HK-2 (cell line): ENCODE data around the gene C1QTNF1.
A peak's percentile ranks its signal among the peaks of the same experiment; 100 is the strongest.

Experiments
- DNase-seq: peaks from one replicate; pipeline ENCODE4 v3.0.0-alpha.2; 2018; ENCODE audit not compliant: unreplicated experiment

Gene C1QTNF1, protein sequence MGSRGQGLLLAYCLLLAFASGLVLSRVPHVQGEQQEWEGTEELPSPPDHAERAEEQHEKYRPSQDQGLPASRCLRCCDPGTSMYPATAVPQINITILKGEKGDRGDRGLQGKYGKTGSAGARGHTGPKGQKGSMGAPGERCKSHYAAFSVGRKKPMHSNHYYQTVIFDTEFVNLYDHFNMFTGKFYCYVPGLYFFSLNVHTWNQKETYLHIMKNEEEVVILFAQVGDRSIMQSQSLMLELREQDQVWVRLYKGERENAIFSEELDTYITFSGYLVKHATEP

DNA sequence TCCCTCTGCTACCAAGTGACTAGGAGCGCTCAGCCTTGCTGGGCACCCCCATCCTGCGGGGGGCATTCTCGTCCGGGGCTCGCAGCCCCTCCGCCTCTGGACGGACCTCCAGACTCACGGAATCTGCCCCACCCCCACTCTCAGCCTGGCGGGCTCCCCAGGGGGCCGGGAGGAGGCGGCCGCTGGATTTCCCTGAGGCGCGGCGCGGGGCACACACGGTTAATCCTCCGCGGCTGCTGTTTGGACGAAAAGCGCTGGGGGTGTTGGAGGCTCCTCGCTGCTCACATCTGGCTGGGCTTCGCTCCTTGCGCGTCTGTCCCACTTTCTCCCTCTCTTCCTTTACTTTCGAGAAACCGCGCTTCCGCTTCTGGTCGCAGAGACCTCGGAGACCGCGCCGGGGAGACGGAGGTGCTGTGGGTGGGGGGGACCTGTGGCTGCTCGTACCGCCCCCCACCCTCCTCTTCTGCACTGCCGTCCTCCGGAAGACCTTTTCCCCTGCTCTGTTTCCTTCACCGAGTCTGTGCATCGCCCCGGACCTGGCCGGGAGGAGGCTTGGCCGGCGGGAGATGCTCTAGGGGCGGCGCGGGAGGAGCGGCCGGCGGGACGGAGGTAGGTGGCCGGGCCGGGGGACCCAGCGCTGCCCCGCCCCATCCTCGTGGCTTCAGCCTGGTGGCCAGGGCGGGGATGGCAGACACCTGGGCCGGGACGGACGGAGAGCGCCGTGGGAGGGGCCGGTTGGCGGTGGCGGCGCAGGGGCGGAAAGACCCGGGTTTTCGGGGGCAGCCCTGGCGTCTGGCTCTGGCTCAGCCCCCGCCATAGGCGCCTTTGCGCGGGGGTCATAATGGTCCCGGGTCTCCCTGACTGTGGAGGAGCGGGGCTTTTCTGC lies at the start of gene C1QTNF1:
TSS of gene C1QTNF1 (plus strand) at position 284 of the 886 bp plus-strand sequence. CDS start 19,800 bp downstream, outside the sequence.
- no peak for DNase-seq

DNA sequence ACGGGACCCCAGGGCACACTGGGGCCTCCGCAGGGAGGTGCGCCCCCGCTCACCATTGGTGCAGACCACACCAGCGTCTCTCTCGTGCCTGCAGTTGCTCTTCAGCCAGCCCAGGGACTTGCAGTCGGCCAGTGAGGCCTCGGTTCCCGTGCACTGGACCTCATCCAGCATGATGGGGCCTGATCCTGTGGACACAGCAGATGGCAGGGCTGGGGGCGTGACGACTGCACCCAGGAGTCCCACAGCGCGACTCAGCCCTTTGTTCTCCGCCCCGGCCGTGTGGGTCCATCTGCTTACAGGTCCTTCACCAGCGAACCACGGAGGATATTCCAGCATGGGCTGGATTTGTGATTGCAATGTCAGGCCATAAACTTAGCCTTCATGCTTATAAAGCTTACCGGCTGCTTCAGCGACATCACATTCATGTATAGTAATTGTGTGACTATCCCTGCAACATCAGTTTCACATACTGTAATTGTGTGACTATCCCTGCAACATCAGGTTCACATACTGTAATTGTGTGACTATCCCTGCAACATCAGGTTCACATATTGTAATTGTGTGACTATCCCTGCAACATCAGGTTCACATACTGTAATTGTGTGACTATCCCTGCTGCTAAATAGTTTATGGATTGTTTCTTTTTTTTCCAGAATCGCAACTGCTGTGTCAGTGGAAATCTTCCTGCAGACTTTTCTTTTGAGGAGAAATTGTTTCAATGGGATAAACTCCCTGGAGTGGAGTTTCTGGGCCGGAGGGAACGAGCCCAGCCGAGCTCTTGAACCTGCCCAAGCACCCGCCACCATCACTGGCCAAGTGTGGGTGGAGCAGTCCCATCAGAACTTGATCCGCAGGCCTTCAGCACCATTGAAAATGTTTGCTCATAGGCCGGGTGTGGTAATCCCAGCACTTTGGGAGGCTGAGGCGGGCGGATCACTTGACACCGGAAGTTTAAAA lies 49.1 kb upstream of the C1QTNF1 start:
- peak; percentile 34 for DNase-seq

DNA sequence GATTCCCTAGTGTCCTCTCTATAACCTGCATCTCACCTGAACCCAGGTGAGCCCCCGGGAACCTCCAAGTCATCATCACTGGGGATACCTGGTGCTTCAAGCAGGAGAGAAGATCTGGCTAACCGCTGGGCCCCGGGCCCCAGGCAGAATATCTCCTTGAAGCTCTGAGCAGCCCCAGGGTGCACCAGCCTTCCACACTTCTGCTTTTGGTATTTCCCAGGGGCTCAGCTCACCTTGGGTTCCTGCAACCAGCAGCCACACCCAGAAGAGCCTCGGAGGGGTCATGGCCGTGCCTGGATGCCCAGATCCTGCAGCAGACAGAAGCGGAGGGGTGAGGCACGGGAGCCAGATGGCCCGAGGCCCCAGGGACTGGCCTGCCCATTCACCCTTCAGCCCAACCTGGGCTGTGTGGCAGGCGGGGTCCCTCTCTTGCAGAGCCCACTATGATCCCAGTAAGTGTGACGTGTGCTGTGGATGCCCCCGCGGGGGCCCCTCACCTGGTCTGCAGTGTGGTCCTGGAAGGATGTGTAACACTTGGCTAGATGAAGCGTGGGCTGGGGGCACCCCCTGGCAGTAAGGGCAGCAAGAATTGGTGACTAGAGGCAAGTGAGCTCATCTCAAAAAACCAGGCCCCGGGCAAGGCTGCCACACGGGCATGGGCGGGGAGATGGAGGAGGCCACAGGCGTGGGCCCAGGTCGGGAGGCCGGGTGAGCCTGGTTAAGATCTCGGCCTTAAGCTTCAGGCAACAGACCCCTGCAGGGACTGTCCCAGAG lies 46.9 kb upstream of the C1QTNF1 start:
- DNase-seq: no peak

DNA sequence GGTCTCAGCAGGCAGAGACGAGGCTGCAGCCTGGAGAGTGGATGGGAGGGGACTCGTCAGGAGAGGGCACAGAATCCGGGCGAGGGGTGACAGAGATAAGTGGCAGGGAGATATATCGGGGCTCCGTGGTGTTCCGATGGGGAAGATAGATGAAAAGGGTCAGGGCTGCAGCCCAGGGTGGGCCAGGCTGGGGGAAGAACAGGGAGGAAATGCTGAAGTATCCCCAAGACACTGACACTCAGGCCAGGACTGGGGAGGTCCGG lies 46.4 kb upstream of the C1QTNF1 start:
- no peak for DNase-seq

DNA sequence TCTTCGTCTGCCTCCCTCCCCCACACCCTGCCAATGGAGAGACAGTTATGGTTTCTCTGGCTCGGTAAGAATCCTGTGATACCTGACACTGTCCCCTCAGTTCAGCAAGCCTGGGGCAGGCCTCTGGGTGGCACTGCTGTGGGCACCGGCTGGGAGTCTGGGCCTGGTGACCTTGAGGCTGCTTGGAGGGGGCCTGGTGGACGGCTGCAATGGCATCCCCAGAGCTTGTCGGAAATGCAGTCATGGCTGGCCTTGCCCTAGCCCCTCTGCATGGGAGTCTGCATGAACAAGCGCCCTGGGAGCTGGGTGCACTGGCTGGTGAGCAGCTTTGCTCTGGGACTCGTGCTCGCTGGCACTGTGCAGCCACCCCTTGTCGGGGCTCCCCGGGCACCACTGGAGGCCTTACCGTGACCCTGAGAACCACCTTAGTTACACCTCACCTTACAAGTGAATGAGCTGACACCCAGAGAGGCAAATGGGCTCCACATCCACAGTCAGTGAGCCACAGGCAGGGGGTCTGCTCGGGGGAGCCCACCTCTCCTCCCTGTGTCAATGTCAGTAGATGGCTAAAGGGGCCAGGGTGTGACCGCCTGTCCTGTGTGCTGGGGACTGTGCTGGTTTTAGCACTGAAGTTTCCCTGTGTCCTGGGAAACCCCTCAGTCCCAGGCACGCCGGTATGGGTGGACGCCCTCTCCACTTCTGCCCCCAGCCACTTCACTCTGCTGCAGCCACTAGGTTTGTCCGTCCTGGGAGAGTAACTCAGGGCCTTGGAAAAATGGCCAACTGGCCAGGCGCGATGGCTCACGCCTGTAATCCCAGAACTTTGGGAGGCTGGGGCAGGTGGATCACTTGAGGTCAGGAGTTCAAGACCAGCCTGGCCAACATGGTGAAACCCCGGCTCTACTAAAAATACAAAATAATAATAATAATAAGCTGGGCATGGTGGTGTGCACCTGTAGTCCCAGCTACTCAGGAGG lies 45.7 kb upstream of the C1QTNF1 start:
- no peak for DNase-seq

DNA sequence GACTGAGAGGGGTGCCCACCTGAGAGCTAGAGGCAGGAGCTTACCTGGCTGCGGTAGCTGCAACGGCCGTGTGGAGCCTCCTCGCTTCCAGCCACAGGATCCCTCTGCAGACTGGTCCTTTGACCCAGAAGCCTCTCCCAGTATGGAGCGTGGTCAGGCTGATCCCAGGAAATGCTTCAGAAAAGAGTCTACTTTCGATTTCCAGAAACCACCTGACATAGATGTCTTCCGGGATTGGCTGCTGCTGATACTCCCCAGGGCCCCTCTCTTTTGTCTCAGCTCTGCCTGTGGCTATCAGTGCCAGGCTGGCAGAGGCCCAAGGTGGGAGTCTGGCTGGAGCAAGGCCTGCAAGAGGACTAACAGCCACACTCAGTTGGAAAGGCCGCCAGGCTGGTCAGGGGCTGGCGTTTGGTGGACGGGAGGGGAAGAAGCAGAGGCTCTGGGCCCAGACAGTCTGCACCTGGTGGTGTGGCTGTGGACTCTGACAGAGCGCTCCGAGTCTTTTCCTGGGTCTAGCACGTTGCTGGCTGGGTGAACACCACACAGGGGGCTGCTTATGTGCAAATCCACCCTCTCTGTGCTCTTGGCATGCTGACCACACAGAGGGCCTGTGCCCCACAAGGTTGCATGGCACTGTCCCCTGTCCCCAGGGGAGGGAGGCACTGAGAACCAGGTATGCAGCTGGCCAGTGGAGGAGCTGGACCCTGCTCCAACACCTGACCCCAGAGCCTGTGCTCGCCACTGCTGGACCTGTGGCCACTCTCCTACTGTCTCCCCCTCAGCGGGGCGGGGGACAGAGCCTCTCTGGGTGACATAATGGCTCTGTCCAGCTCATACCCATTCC lies 44.0 kb upstream of the C1QTNF1 start, which contains the start of gene LGALS3BP:
TSS of gene LGALS3BP (minus strand) at position 144 of the 844 bp plus-strand sequence. CDS start 2,732 bp downstream, outside the sequence.
- peak; percentile 74 for DNase-seq

DNA sequence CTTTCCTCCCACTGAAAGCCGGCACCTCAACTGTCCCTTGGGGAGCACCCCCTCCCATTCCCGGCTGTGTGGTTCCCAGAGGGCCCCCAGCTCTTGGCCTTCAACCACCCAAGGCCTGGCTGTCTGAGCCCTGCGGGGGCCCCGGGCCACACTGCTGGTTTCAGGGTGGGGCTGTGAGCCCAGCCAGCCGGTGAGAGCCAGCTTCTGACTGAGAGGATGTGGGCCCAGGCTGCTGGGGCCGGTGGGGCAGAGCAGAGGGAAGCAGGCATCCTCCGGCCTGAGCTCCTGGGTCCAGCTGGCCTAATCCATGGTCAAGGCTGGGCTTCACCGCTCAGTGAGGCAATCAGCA lies 43.4 kb upstream of the C1QTNF1 start:
- DNase-seq: no peak

DNA sequence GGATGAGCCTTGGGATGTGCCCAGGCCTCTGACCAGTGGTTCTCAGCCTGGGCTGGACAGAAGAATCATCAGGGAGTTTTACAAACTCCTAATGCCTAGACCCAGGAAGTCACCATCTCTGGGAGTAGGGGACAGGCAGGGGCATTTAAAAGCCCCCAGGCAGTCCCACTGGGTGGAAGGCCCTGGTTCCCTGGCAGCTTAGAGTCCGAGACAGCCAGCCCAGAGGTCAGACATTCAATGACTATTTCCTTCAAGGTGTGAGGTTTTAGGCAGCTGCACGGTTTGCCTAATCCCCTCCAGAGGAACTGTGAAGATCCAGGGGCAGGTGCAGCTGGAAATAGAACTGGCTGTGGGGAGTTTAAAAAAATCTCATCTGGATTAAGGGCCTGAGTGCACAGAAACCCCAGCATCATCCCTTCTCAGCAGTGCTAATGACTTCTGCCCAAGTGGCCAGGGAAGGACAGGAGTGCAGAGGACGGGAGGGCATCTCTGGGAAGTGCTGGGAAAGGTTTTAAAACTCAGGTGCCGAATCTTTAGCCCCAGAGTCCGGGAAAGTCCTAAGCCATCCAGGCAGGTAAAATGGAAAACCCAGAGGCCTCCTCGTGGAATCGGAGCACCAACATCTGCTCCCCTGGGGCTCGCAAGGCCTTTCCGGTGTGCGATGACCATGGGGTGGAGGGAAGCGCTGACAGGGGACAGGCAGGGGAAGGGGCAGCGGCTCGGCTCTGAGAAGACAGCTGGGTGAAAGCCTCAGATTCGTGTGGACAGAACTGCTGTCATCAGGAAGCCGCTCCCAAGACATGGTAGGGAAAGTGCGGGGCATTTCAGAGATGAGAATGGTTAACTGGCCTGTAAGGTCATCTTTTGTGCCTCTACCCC lies 42.7 kb upstream of the C1QTNF1 start:
- no peak for DNase-seq

DNA sequence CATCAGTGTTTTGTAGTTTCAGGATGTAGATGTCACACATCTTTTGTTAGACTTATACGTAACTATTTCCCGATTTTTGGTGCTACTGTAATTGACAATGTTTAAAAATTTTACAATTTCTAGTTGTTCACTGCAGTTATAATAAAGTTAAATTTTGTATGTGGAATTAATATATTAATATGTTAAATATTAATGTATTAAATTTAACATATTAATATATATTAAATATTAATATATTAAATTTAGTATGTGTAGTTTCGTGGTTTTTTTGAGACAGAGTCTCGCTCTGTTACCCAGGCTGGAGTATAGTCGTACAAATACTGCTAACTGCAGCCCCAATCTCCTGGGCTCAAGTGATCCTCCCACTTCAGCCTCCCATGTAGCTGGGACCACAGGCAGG lies 38.6 kb upstream of the C1QTNF1 start:
- DNase-seq: no peak

DNA sequence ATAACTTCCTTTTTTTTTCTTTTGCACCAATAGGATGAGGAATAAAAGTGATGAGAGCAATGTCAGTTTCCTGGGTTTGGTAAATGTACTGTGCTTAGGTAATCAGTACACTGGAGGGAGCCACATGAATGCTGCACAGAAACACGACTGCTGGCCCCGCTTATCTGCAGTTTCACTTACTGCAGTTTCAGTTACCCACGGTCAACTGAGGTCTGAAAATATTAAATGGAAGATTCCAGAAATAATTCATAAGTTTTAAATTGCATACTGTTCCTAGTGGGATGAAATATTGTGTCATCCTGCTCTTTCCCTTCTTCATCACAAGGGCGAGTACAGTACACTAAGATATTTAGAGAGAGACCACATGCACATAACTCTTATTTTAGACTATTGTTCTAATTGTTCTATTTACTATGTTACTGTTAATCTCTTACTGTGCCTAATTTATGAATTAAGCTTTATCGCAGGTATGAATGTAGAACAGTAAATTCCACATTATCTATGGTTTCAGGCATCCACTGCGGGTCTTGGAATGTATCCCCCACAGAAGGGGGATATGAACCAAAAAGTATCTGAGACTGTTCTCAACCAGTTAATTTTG lies 37.8 kb upstream of the C1QTNF1 start:
- no peak for DNase-seq

DNA sequence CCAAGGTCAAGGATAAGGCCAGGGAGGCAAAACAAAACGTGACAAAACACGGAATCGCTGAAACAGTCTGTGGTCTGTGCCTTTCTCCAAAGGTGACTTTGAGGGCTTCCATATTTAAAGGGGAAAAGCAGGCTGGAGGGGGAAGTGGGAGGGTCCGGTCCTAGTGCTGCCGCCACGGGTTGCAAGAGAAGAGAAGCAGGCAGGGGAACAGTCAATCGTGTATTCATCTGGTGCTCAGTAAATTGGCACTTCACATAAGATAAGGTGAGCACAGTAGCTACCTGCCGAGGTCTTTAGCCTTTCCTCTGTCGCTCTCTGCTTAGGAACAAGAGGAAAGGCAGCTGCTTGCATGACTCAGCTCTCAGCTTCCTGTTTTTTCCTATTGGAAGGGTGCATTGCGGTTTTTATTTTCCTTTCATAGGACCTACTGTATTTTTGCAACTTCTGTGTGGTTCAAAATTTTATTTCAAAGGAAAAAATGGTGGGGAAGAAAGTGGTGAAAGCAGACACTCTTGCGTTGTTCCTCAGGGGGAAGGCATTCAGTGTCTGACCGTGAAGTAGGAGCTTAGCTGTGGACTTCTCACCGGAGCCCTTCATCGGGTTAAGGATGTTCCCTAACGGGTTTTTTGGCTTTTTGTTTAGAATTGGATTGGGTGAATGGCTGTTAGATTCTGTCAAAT lies 37.2 kb upstream of the C1QTNF1 start:
- DNase-seq: no peak

DNA sequence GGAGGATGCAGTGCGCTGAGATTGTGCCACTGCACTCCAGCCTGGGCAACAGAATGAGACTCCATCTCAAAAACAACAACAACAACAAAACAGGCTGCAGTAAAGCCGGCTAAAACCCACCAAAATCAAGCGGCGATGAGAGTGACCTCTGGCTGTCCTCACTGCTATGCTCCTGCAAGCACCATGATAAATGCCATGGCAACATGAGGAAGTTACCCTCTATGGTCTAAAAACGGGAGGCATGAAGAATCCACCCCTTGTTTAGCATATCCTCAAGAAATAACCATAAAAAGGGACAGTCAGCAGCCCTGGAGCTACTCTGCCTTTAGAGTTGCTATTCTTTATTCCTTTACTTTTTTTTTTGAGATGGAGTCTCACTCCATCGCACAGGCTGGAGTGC lies 35.8 kb upstream of the C1QTNF1 start:
- DNase-seq: no peak

DNA sequence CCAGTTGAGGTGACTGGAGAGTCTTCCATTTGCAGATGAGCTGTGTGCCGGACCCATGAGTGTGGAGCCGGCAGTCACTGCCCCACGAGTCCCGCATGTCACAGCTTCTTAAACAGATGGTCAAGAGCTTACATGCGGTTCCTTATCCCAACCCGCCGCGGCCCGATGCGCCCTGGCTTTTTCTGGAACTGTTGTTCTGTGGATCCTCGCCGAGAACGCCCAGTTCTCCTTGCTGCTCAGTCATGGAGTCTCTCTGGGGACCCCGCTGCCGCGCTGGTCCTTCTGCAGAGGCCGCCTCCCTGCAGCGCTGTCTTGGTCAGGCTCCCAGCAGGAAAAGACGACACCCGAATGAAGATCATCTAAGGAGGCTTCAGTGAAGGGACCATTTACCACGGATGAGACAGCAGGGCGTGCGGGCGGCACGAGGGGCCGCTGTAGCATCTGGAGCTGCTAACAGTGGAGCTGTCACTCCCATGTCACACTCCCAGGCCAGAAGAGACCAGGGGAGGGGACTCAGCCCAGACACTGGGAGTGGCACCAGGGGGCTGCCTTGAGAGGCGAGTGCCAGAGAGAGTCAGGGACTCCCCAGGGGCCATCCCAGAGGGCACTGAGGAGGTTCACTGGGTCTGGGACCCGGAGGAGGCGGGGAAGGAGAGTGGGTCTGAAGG lies 33.5 kb upstream of the C1QTNF1 start:
- no peak for DNase-seq

DNA sequence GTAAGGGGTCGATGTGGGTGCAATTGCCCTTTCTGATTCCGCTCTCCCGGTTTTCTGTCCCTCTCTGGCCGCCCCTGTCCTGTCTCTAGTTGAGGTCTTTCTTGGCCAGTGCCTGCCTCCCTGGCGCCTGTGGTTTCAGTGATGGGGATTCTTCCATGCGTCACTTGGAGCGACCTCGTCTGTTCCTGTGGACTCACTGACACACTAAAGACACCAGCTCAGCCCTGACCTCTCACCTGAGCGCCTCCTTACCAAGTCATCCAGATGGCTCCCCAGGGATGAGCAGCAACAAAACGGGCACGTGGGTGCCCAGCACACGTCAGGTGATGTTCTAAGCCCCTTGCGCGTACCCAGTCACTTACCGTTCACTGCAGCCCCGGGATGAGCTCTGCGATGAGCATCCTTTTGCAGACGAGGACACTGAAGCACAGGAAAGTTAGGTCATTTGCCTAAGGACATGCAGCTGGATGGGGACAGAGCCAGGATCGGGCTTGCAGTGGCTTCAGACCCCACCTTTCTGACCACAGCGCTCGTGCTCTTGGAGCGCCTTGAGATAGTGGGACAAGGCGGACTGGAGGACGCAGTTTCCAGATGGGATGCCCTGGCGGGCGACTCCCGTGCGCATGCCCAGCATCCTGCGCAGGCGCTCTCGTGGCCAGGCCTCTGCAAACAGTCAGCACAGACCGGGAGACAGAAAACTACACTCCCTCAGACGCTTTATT lies 32.8 kb upstream of the C1QTNF1 start:
- no peak for DNase-seq

DNA sequence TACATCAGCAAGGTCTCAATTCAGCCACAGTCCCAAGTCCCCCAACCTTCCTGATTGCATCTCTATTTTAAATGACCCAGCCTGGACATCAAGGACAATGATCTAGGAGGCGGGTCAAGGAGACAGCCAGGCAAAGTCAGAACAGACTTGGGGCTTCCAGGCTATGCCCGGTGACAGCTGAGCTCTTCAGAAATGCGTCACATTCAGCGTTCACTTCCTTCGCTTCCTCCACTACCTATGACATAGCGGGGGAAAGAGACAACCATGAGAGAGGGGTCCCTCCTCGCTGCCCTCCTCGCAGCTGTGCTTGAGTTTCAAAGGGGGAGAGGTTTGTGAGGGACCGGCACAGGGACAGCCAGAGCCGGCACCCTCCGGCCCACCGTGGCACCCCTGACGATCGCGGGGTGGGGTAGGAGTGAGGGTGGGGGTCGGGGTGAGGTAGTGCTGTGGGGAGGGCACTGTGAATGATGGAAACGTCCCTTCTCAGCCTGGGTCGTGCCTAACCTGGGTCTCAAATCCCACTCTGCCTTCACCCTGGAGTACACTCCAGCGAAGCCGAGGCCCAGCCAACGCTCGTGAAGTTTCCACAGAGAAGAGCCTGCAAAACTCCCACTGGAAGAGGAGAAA lies 31.9 kb upstream of the C1QTNF1 start:
- DNase-seq: no peak
